ENCODE results near the gene XRN1.
"Not testable (repeated sequence)": the region's sequence is repeated elsewhere in the genome, so short reads cannot be mapped to it uniquely, and the experiment has no call there.

Gene XRN1

GRCh38 chr3:142467768-142468167, 19.9 kb upstream of the XRN1 start:
- Histone ChIP-seq H3K9ac (ENCODE audit: low read depth in 1 of 2, low read length in 2 of 2) (no peak overlapping the region), H3K27ac (ENCODE audit: low read depth, low read length) (no peak overlapping the region), H3K9me3 (ENCODE audit: control insufficient read depth in 1 of 2, low read length in 2 of 2) (no peaks in the 10 kb centered on the region), H3K27me3 (ENCODE audit: control insufficient read depth in 1 of 2, insufficient read depth in 2 of 2, low read length in 2 of 2) (no peaks in the 10 kb centered on the region), H3K36me3 (ENCODE audit: control insufficient read depth in 1 of 2, insufficient read depth in 2 of 2, low read length in 2 of 2) (peaks cover 3 to 4% of the 10 kb centered on the region in 2 donors), H3K4me3 (ENCODE audit: low read depth in 1 of 2, low read length in 2 of 2) (no peak overlapping the region), H3K4me1 (ENCODE audit: control insufficient read depth in 1 of 2, insufficient read depth in 2 of 2, low read length in 2 of 2) (no peaks in the 10 kb centered on the region)

GRCh38 chr3:142460689-142461088, 12.9 kb upstream of the XRN1 start:
- Histone ChIP-seq H3K4me1 (ENCODE audit: control insufficient read depth in 1 of 2, insufficient read depth in 2 of 2, low read length in 2 of 2) (peaks cover 0 to 5% of the 10 kb centered on the region in 2 donors), H3K27ac (ENCODE audit: low read depth, low read length) (no peak overlapping the region), H3K4me3 (ENCODE audit: low read depth in 1 of 2, low read length in 2 of 2) (no peak overlapping the region), H3K27me3 (ENCODE audit: control insufficient read depth in 1 of 2, insufficient read depth in 2 of 2, low read length in 2 of 2) (no peaks in the 10 kb centered on the region), H3K36me3 (ENCODE audit: control insufficient read depth in 1 of 2, insufficient read depth in 2 of 2, low read length in 2 of 2) (peaks cover 6% of the 10 kb centered on the region in 2 donors), H3K9ac (ENCODE audit: low read depth in 1 of 2, low read length in 2 of 2) (no peak overlapping the region), H3K9me3 (ENCODE audit: control insufficient read depth in 1 of 2, low read length in 2 of 2) (no peaks in the 10 kb centered on the region)

GRCh38 chr3:142459929-142460328, 12.1 kb upstream of the XRN1 start:
- Histone ChIP-seq H3K9ac (ENCODE audit: low read depth in 1 of 2, low read length in 2 of 2) (no peak overlapping the region), H3K36me3 (ENCODE audit: control insufficient read depth in 1 of 2, insufficient read depth in 2 of 2, low read length in 2 of 2) (peaks cover 6% of the 10 kb centered on the region in 2 donors), H3K9me3 (ENCODE audit: control insufficient read depth in 1 of 2, low read length in 2 of 2) (no peaks in the 10 kb centered on the region), H3K27me3 (ENCODE audit: control insufficient read depth in 1 of 2, insufficient read depth in 2 of 2, low read length in 2 of 2) (no peaks in the 10 kb centered on the region), H3K4me1 (ENCODE audit: control insufficient read depth in 1 of 2, insufficient read depth in 2 of 2, low read length in 2 of 2) (peaks cover 0 to 5% of the 10 kb centered on the region in 2 donors), H3K4me3 (ENCODE audit: low read depth in 1 of 2, low read length in 2 of 2) (no peak overlapping the region), H3K27ac (ENCODE audit: low read depth, low read length) (no peak overlapping the region)

GRCh38 chr3:142459096-142459495, 11.3 kb upstream of the XRN1 start:
- Histone ChIP-seq H3K9me3 (ENCODE audit: control insufficient read depth in 1 of 2, low read length in 2 of 2) (no peaks in the 10 kb centered on the region), H3K4me3 (ENCODE audit: low read depth in 1 of 2, low read length in 2 of 2) (no peak overlapping the region), H3K27ac (ENCODE audit: low read depth, low read length) (no peak overlapping the region), H3K27me3 (ENCODE audit: control insufficient read depth in 1 of 2, insufficient read depth in 2 of 2, low read length in 2 of 2) (no peaks in the 10 kb centered on the region), H3K4me1 (ENCODE audit: control insufficient read depth in 1 of 2, insufficient read depth in 2 of 2, low read length in 2 of 2) (peaks cover 0 to 5% of the 10 kb centered on the region in 2 donors), H3K9ac (ENCODE audit: low read depth in 1 of 2, low read length in 2 of 2) (no peak overlapping the region), H3K36me3 (ENCODE audit: control insufficient read depth in 1 of 2, insufficient read depth in 2 of 2, low read length in 2 of 2) (peaks cover 3 to 6% of the 10 kb centered on the region in 2 donors)

- Histone ChIP-seq H3K9ac (ENCODE audit: low read depth in 1 of 2, low read length in 2 of 2) (no peak overlapping the region), H3K36me3 (ENCODE audit: control insufficient read depth in 1 of 2, insufficient read depth in 2 of 2, low read length in 2 of 2) (peaks cover 0 to 25% of the 10 kb centered on the region in 2 donors), H3K27ac (ENCODE audit: low read depth, low read length) (no peak overlapping the region), H3K9me3 (ENCODE audit: control insufficient read depth in 1 of 2, low read length in 2 of 2) (no peaks in the 10 kb centered on the region), H3K4me3 (ENCODE audit: low read depth in 1 of 2, low read length in 2 of 2) (no peak overlapping the region), H3K4me1 (ENCODE audit: control insufficient read depth in 1 of 2, insufficient read depth in 2 of 2, low read length in 2 of 2) (peaks cover 3 to 5% of the 10 kb centered on the region in 2 donors), H3K27me3 (ENCODE audit: control insufficient read depth in 1 of 2, insufficient read depth in 2 of 2, low read length in 2 of 2) (no peaks in the 10 kb centered on the region)
These were observed 3.0 kb upstream of the XRN1 start for GRCh38 chr3:142450881-142451280.

GRCh38 chr3:142450189-142450588, 2.4 kb upstream of the XRN1 start:
- no peak overlapping the region for H3K27ac ChIP-seq (ENCODE audit: low read depth, low read length)
- H3K9me3 ChIP-seq (ENCODE audit: control insufficient read depth in 1 of 2, low read length in 2 of 2) = no peaks in the 10 kb centered on the region
- H3K27me3 ChIP-seq (ENCODE audit: control insufficient read depth in 1 of 2, insufficient read depth in 2 of 2, low read length in 2 of 2) = no peaks in the 10 kb centered on the region
- H3K4me3 ChIP-seq (ENCODE audit: low read depth in 1 of 2, low read length in 2 of 2) = no peak overlapping the region
- H3K36me3 ChIP-seq (ENCODE audit: control insufficient read depth in 1 of 2, insufficient read depth in 2 of 2, low read length in 2 of 2) = peaks cover 0 to 25% of the 10 kb centered on the region in 2 donors
- peaks cover 7 to 11% of the 10 kb centered on the region in 2 donors for H3K4me1 ChIP-seq (ENCODE audit: control insufficient read depth in 1 of 2, insufficient read depth in 2 of 2, low read length in 2 of 2)
- H3K9ac ChIP-seq (ENCODE audit: low read depth in 1 of 2, low read length in 2 of 2) = no peak overlapping the region

GRCh38 chr3:142447301-142447851, 461 bp downstream of the XRN1 start:
- H3K4me1 ChIP-seq (ENCODE audit: control insufficient read depth in 1 of 2, insufficient read depth in 2 of 2, low read length in 2 of 2) = peaks cover 13 to 16% of the 10 kb centered on the region in 2 donors
- H3K9me3 ChIP-seq (ENCODE audit: control insufficient read depth in 1 of 2, low read length in 2 of 2) = no peaks in the 10 kb centered on the region
- H3K27ac ChIP-seq (ENCODE audit: low read depth, low read length) = peak overlapping the region; percentile 96

GRCh38 chr3:142445816-142446254, 2.0 kb downstream of the XRN1 start:
- Histone ChIP-seq H3K36me3 (ENCODE audit: control insufficient read depth in 1 of 2, insufficient read depth in 2 of 2, low read length in 2 of 2) (peaks cover 0 to 7% of the 10 kb centered on the region in 2 donors), H3K9ac (ENCODE audit: low read depth in 1 of 2, low read length in 2 of 2) (peak overlapping the region; percentile 99 to 100), H3K27ac (ENCODE audit: low read depth, low read length) (peak overlapping the region; percentile 36), H3K27me3 (ENCODE audit: control insufficient read depth in 1 of 2, insufficient read depth in 2 of 2, low read length in 2 of 2) (no peaks in the 10 kb centered on the region), H3K9me3 (ENCODE audit: control insufficient read depth in 1 of 2, low read length in 2 of 2) (no peaks in the 10 kb centered on the region), H3K4me1 (ENCODE audit: control insufficient read depth in 1 of 2, insufficient read depth in 2 of 2, low read length in 2 of 2) (peaks cover 13 to 16% of the 10 kb centered on the region in 2 donors), H3K4me3 (ENCODE audit: low read depth in 1 of 2, low read length in 2 of 2) (peak overlapping the region; percentile 88 to 100)

More at GRCh38 chr3:142447301-142447851, 461 bp downstream of the XRN1 start:
- Histone ChIP-seq H3K27me3 (ENCODE audit: control insufficient read depth in 1 of 2, insufficient read depth in 2 of 2, low read length in 2 of 2) (no peaks in the 10 kb centered on the region), H3K4me3 (ENCODE audit: low read depth in 1 of 2, low read length in 2 of 2) (peak overlapping the region; percentile 88 to 100), H3K9ac (ENCODE audit: low read depth in 1 of 2, low read length in 2 of 2) (peak overlapping the region; percentile 99 to 100), H3K36me3 (ENCODE audit: control insufficient read depth in 1 of 2, insufficient read depth in 2 of 2, low read length in 2 of 2) (peaks cover 0 to 18% of the 10 kb centered on the region in 2 donors)

GRCh38 chr3:142444343-142444742, 3.5 kb downstream of the XRN1 start:
- no peaks in the 10 kb centered on the region for H3K9me3 ChIP-seq (ENCODE audit: control insufficient read depth in 1 of 2, low read length in 2 of 2)
- H3K36me3 ChIP-seq (ENCODE audit: control insufficient read depth in 1 of 2, insufficient read depth in 2 of 2, low read length in 2 of 2) = no peaks in the 10 kb centered on the region
- no peaks in the 10 kb centered on the region for H3K27me3 ChIP-seq (ENCODE audit: control insufficient read depth in 1 of 2, insufficient read depth in 2 of 2, low read length in 2 of 2)
- no peak overlapping the region for H3K27ac ChIP-seq (ENCODE audit: low read depth, low read length)
- H3K4me1 ChIP-seq (ENCODE audit: control insufficient read depth in 1 of 2, insufficient read depth in 2 of 2, low read length in 2 of 2) = peaks cover 16 to 20% of the 10 kb centered on the region in 2 donors
- no peak overlapping the region for H3K9ac ChIP-seq (ENCODE audit: low read depth in 1 of 2, low read length in 2 of 2)
- no peak overlapping the region for H3K4me3 ChIP-seq (ENCODE audit: low read depth in 1 of 2, low read length in 2 of 2)

- peaks cover 17 to 18% of the 10 kb centered on the region in 2 donors for H3K4me1 ChIP-seq (ENCODE audit: control insufficient read depth in 1 of 2, insufficient read depth in 2 of 2, low read length in 2 of 2)
- H3K4me3 ChIP-seq (ENCODE audit: low read depth in 1 of 2, low read length in 2 of 2); H3K36me3 ChIP-seq (ENCODE audit: control insufficient read depth in 1 of 2, insufficient read depth in 2 of 2, low read length in 2 of 2); H3K9me3 ChIP-seq (ENCODE audit: control insufficient read depth in 1 of 2, low read length in 2 of 2); H3K27ac ChIP-seq (ENCODE audit: low read depth, low read length); H3K9ac ChIP-seq (ENCODE audit: low read depth in 1 of 2, low read length in 2 of 2); H3K27me3 ChIP-seq (ENCODE audit: control insufficient read depth in 1 of 2, insufficient read depth in 2 of 2, low read length in 2 of 2): not testable (repeated sequence)
These were observed 4.8 kb downstream of the XRN1 start for GRCh38 chr3:142443060-142443459.
